Omental fat pad (tissue), 4 donors: ENCODE measurements around the gene ZC3HAV1. TPM values are rescaled to one million over a fixed set of nuclear protein-coding genes. Genes with fewer than 3 reads are reported as not detected.

Experiments used
- ATAC-seq: fragments of 150-250 bp; one replicate; pipeline ENCODE4 v1.9.1; 2016; ENCODE audit warnings: mild to moderate bottlenecking, moderate library complexity; ENCODE audit not compliant: low FRiP score
- DNase-seq: peaks from one replicate; pipeline ENCODE4 v3.0.0-alpha.2; 2019; ENCODE audit warnings: low spot score
- CTCF ChIP-seq, 3 donors: fragments of 450-650 bp; IDR thresholded peaks; one replicate each; pipeline ENCODE4 v1.5.1; 2016 to 2017; ENCODE audit warnings: antibody characterized with exemption in 3 of 3, mild to moderate bottlenecking in 3 of 3, moderate library complexity in 2 of 3
- total RNA-seq, 4 donors: library from RNA; depleted of rRNA; stranded (reverse); fragments of >200 nt; gene quantifications; one replicate each; pipeline ENCODE4 v1.1.0, GENCODE V29; 2016

The ZC3HAV1 gene
- total RNA-seq, 4 donors from 2014 or later = 31.3 to 58.8 (median 50.8) TPM

DNA sequence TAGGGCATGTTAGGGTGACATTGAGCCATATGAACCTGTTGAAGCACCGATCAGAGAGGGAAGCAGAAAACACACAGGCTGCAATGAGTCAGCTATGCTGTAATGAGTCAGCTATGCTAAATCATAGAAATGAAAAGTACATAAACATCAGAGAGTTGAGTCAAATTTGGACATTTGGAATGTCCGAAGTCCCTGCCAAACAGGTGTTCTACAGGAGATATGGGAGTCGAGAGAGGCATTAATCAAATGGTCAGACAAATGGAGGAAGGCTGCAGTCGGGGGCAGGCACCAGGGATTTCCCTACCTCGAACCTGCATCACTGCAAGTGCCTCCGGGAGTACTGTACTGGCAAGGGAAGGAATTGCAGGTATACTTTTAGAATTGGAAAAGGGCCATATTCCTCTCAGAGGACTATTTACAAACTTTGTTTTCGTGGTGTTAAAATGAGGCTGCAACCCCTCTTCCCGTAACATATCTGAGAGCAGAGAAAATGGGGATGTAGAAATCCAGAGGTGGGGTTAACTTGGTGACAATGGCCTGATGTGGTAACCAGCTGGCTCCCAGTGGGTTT is 8.8 kb upstream of the ZC3HAV1 start:
- no peak for TF ChIP-seq CTCF (IDR thresholded peaks at IDR 0.05)
- peak; percentile 79 for ATAC-seq

GRCh38 chr7:139117599-139118233 is 8.2 kb upstream of the ZC3HAV1 start:
- DNase-seq (no peak), ATAC-seq (no peak)
- no peak for TF ChIP-seq CTCF (IDR thresholded peaks at IDR 0.05)

More for the DNA sequence above, 8.8 kb upstream of the ZC3HAV1 start:
- no peak for DNase-seq

DNA sequence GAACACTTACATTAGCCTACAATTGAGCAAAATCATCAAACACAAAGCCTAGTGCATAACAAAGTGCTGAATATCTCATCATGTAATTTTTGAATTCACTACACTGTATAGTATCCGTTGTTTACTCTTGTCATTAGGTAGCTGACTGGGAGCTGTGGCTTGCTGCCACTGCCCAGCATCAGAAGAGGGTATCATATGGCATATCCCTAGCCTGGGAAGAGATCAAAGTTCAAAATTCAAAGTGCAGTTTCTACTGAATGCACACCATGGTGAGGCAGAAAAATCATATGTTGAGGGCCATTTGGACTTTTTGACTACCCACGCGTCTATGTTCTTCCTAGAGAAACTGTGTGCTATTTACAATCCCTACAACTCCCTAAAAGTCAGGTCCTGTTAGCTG is 7.5 kb upstream of the ZC3HAV1 start:
- ATAC-seq = no peak
- no peak for TF ChIP-seq CTCF (IDR thresholded peaks at IDR 0.05)
- DNase-seq = no peak

DNA sequence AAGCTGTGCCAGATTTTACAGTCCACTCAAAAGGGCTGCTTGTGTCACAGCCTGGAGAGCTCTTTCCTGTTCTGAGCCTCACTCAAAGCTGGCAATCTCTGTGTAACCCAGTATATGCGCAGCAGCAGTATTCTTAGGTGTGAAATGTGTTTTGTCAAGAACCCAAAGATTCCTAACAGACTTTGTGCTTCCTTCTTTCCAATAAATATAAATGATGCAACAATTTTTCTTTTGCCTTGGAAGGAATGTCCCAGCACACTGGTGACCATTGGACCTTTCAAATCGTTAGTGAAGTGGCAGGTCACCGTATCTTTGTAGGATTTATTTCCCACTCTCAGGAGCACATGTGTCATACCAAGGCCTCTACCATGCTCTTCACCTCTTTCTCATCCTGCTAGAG is 5.6 kb upstream of the ZC3HAV1 start:
- no peak for TF ChIP-seq CTCF (IDR thresholded peaks at IDR 0.05)
- ATAC-seq (no peak), DNase-seq (no peak)

GRCh38 chr7:139114585-139114984 is 5.1 kb upstream of the ZC3HAV1 start:
- DNase-seq (no peak), ATAC-seq (no peak)
- no peak for TF ChIP-seq CTCF (IDR thresholded peaks at IDR 0.05)

DNA sequence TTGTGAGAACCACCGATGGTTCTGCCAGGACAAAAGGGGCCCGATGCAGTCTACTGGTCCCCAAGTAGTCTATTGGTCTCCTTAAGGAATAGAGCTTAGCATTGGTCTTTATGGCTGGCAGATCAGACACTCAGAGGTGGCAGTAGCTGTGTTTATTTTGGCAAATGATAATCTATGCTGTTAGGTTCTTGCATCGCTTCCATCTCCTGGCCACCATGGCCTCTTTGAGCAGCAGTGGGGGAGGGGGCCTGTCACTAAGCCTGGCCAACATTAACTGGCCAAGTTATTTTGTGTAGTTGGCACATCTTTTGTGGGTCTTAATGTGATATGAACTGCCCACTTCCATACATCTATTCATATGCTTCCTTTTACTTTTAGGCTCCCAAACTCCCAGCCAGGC is 4.5 kb upstream of the ZC3HAV1 start:
- DNase-seq = no peak
- ATAC-seq = no peak
- no peak for TF ChIP-seq CTCF (IDR thresholded peaks at IDR 0.05)

DNA sequence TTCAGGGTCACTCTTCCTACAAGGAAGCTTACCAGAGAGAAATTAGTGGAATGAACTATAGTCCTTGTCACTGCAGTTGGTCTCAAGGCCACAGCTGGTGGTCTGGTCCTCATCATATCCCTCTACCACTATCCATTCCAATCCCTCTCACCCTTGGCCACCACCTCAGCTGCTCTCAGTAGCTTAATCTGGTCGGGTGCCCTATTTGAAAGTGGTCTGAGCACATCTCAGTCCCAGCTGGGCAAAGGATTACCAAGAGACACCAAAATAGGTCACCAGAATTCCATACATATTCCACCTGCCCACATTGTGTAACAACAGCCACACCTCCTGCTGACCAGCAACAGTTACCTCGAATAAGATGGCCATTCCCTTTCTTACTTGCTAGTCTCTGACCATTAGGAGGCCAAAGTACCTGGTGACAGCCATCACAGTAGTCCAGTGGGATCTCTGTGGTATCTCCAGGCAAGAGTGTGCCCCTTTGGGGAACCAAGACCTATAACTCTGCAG is 3.3 kb upstream of the ZC3HAV1 start:
- DNase-seq (no peak), ATAC-seq (no peak)
- no peak for TF ChIP-seq CTCF (IDR thresholded peaks at IDR 0.05)
